ENCODE measurements around the gene STMN3.
"Not testable (repeated sequence)": the region's sequence is repeated elsewhere in the genome, so short reads cannot be mapped to it uniquely, and the experiment has no call there.

Gene STMN3

DNA sequence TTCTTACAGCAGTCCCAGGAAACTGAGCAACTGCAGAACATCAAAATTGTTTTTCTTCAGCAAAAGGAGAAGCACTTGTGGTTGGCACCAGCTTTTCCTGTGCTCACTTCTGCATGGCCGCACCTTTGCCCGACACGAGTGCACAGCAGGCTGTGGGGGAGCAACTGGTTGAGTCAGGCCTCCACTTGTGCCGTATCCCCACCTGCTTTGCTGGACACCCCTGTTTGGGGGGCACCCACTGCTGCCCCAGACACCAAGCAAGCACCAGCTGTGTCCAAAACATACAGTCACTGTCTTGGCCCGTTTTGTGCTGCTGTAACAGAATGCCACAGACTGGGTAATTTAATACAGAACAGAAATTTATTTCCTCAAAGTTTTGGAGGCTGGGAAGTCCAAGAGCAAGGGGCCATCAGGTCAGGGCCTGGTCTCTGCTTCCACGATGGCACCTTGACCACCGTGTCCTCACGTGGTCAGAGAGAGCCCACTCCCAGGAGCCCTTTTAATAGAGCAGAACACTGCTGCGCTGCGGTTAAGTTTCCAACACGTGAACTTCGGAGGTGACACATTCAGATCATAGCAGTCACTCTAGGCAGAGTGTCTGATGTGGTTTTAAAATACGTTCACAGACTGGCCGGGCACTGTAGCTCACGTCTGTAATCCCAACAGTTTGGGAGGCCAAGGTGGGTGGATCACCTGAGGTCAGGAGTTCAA is 17.6 kb downstream of the STMN3 start:
- DNase-seq (ENCODE audit: low spot score): no peak

- DNase-seq (ENCODE audit: low spot score): no peak
These were observed 19.5 kb downstream of the STMN3 start for GRCh38 chr20:63633732-63634131.

DNA sequence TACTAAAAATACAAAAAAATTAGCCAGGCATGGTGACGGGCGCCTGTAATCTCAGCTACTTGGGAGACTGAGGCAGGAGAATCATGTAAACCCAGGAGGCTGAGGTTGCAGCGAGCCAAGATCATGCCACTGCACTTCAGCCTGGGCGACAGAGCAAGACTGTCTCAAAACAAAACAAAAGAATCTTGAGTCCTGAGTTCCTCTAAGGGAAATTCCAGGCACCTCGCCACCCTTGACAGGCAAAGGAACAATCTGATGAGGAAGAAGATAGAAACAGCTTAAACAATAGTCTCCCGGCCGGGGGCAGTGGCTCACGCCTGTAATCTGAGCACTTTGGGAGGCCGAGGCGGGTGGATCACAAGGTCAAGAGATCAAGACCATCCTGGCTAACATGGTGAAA is 21.8 kb downstream of the STMN3 start:
- not testable (repeated sequence) for DNase-seq (ENCODE audit: low spot score)

- not testable (repeated sequence) for DNase-seq (ENCODE audit: low spot score)
These were observed 22.3 kb downstream of the STMN3 start for GRCh38 chr20:63630956-63631355.

DNA sequence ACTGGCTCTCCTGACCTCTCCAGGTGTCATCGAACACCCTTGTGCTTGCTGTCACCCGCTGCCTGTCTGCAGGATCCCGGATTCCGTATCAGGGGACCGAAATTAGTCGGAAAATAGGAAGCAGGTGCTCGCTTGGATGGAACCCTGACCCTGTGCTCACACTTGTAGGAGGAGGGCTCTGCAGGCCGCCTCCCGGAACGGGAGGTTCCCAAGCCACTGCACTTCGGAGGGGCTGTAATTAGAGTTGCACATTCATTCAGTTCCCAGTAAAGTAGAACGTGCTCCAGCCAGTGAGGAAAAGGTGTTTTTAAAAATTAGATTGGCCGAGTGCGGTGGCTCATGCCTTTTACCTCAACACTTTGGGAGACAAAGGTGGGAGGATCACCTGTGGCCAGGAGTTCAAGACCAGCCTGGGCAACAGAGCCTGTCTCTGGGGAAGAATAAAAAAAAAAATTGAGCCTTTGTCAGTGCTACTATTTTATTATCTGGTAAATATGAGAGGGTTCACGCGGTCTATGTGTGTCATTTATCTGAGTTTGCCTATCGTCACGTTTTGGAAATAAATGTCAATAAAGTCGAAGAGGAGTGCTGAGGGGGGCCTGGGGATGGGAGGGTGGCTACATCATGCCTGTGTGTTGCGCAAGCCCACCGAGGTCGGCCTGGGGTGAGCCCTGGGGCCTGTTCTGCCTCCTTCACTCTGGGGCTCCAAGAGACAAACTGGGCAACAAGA is 24.8 kb downstream of the STMN3 start:
- peak; percentile 72 for DNase-seq (ENCODE audit: low spot score)

GRCh38 chr20:63627751-63628245 is 25.4 kb downstream of the STMN3 start:
- DNase-seq (ENCODE audit: low spot score): no peak

- peak; percentile 99 for DNase-seq (ENCODE audit: low spot score)
These were observed 26.0 kb downstream of the STMN3 start for GRCh38 chr20:63627129-63627750.

DNA sequence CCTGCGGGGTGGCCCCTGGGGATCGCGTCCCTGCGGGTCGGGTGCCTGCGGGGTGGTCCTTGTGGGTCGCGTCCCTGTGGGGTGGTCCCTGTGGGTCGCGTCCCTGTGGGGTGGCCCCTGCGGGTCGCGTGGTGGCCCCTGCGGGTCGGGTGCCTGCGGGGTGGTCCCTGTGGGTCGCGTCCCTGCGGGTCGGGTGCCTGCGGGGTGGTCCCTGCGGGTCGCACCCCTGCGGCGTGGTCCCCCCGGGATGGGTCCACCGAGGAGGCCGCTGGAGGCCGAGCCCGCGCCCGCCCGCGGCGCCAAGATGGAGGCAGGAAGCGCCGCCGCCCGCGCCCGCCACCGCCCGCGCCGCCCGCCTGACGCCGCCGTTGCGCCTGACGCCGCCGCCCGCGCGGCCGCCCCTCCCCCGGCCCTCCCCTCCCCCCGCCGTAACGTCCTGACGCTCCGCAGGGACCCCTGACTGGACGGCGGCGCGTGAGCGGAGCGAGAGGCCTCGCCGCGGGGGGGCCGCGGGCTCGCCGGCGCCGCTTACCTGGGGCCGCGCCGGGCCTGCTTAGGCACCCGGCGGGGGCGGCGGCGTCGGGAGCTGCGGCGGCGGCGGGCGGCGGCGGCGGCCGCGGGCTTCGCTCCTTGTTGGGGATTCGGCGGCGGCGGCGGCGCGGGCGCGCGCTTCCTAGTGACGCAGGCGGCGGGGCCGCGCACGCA is 26.6 kb downstream of the STMN3 start, which contains the start of gene GMEB2:
Gene GMEB2 (minus strand): TSS at position 678 of the 705 bp plus-strand sequence. CDS start 7,704 bp downstream, outside the sequence.
- peak; percentile 83 for DNase-seq (ENCODE audit: low spot score)

DNA sequence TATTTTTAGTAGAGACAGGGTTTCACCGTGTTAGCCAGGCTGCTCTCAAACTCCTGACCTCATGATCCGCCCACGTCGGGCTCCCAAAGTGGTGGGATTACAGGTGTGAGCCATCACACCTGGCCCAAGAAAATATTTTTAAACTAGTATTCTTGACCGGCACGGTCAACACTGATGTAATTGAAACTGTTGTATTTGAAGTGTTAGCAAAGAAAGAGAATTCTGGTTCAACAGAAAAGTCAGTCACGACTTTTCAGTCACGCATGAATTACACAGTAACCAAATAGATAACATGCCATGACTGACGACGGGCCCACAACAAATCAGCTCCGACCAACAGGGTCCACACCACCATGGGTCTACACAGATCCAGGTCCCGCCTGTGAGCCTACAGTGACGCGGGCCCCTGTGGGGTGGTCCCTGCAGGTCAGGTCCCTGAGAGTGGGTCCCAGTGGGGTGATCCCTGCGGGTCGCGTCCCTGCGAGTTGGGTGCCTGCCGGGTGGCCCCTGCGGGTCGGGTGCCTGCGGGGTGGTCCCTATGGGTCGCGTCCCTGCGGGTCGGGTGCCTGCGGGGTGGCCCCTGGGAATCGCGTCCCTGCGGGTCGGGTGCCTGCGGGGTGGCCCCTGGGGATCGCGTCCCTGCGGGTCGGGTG is 27.3 kb downstream of the STMN3 start:
- peak; percentile 27 for DNase-seq (ENCODE audit: low spot score)

- no peak for DNase-seq (ENCODE audit: low spot score)
These were observed 28.7 kb downstream of the STMN3 start for GRCh38 chr20:63624486-63624885.

DNA sequence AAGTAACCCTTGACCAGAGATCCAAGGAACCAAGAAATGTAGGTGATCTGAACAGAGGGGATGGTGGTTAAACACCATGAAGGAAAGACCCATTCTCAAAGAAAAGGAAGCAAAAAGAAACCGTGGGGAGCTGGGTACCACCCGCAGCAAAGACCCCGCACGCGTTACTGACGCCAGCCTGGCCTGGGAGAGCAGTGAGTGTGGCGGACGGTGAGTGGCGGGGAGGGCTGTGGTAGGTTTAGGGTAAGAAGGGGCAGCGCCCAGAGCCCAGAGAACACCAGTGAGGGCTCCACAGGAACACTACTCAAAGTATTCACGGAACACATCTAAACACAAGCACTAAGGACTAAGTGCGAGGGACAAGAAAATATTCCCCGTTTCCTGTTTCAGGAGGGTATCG is 30.5 kb downstream of the STMN3 start:
- DNase-seq (ENCODE audit: low spot score): no peak

DNA sequence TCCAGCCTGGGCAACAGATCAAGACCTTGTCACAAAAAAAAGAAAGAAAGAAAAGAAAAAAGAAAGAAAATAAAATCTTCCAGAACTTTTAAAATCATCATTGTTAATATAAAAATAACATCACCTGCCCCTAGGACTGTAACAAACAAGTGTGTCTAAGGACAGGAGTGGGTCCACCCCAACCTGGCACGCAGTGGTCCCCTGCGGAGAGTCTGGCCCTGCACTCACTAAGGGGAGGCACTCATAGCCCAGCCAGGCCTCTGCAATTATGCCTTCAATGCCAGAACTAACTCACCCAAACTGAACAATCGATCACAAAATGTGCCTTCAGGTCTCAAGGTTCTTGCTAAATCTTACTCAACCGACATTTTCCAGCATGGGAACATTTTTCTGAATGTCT is 31.1 kb downstream of the STMN3 start:
- DNase-seq (ENCODE audit: low spot score): no peak

GRCh38 chr20:63620991-63621390 is 32.2 kb downstream of the STMN3 start:
- DNase-seq (ENCODE audit: low spot score): no peak

GRCh38 chr20:63619505-63619904 is 33.7 kb downstream of the STMN3 start:
- DNase-seq (ENCODE audit: low spot score): no peak

- no peak for DNase-seq (ENCODE audit: low spot score)
These were observed 34.1 kb downstream of the STMN3 start for GRCh38 chr20:63619086-63619485.

GRCh38 chr20:63618291-63618980 is 34.8 kb downstream of the STMN3 start:
- DNase-seq (ENCODE audit: low spot score): no peak

GRCh38 chr20:63617876-63618265 is 35.4 kb downstream of the STMN3 start:
- DNase-seq (ENCODE audit: low spot score): no peak

DNA sequence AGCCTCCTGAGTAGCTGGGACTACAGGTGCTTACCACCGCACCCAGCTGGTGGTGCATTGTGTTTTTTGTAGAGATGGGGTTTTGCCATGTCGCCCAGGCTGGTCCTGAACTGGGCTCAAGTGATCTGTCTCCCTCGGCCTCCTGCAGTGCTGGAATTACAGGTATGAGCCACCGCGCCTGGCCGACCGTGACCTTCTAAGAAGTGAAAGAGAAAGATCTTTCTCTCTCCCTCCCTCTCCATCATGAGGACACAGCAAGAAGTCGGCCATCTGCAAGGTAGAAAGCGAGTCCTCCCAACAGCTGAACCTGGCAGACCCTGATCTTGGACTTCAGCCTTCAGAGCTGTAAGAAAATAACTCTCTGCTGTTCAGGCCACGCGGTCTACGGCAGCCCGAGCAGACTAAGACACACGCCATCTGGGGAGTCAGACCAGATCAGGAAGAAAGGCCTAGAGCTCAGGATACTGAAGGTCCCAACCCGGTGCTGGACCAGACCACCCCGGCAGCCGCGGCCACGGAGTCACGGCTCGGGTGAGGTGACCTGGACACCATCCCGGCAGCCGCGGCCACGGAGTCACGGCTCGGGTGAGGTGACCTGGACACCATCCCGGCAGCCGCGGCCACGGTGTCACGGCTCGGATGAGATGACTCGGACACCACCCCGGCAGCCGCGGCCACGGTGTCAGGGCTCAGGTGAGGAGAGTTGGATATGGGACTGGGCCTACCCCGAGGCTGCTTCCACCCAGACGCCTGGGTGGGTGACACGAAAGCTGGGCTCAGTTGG is 35.9 kb downstream of the STMN3 start:
- no peak for DNase-seq (ENCODE audit: low spot score)

DNA sequence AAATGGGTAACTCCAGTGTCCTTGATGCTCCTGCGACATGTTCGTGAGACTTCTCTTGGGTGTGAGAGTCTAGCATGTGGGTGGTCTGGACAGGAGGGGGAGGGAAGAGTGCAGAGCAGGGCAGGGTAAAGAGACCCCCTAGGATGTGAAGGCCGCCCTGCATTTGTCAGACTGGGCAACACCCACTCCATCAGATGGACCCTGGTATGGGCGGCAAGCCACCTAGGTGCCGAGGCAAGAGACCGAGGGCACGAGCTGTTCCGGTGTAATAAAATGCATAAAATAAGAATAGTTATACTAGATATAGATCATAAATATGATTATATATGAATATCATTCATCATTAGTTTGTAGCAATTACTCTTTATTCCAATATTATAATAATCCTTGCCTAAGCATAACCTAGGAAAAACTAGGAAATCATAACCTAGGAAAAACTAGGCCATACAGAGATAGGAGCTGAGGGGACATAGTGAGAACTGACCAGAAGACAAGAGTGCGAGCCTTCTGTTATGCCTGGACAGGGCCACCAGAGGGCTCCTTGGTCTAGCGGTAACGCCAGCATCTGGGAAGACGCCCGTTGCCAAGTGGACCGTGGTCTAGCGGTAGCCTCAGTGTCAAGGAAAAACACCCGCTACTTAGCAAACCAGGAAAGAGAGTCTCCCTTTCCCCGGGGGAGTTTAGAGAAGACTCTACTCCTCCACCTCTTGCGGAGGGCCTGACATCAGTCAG is 39.2 kb downstream of the STMN3 start:
- DNase-seq (ENCODE audit: low spot score): not testable (repeated sequence)
